ENCODE data around the gene OSGEP.

GRCh38 chr14:20409226-20409625 is 45.4 kb downstream of the OSGEP start:
- TF ChIP-seq POLR2A (IDR thresholded peaks at IDR 0.05) (no peak), CTCF (IDR thresholded peaks at IDR 0.05) (no peak)
